Parathyroid adenoma (tissue), 2 donors: ENCODE results near the gene C2CD4D.

Experiments used
- H2AFZ ChIP-seq: fragments of 300-600 bp; sonication (generic); one replicate; pipeline ENCODE4 v1.7.0; 2017; ENCODE audit warnings: antibody characterized with exemption, mild to moderate bottlenecking
- H3K27ac ChIP-seq: fragments of 300-600 bp; sonication (generic); one replicate; pipeline ENCODE4 v1.7.0; 2017
- H3K27me3 ChIP-seq: fragments of 300-600 bp; sonication (generic); one replicate; pipeline ENCODE4 v1.7.0; 2017; ENCODE audit warnings: low read length; ENCODE audit not compliant: control insufficient read depth, insufficient read depth
- H3K36me3 ChIP-seq: fragments of 300-600 bp; sonication (generic); one replicate; pipeline ENCODE4 v1.7.0; 2017; ENCODE audit warnings: low read length; ENCODE audit not compliant: control insufficient read depth, insufficient read depth
- H3K4me1 ChIP-seq: fragments of 300-600 bp; sonication (generic); one replicate; pipeline ENCODE4 v1.7.0; 2017; ENCODE audit warnings: control low read depth
- H3K4me2 ChIP-seq: fragments of 300-600 bp; sonication (generic); one replicate; pipeline ENCODE4 v1.7.0; 2017; ENCODE audit warnings: low read length
- H3K4me3 ChIP-seq: fragments of 300-600 bp; sonication (generic); one replicate; pipeline ENCODE4 v1.7.0; 2017; ENCODE audit warnings: low read depth, low read length
- H3K79me2 ChIP-seq: fragments of 300-600 bp; sonication (generic); one replicate; pipeline ENCODE4 v1.7.0; 2017; ENCODE audit warnings: control low read depth
- H3K9ac ChIP-seq: fragments of 300-600 bp; sonication (generic); one replicate; pipeline ENCODE4 v1.7.0; 2017; ENCODE audit warnings: mild to moderate bottlenecking
- H3K9me3 ChIP-seq: fragments of 300-600 bp; sonication (generic); one replicate; pipeline ENCODE4 v1.7.0; 2017; ENCODE audit warnings: low read length; ENCODE audit not compliant: control insufficient read depth
- TF ChIP-seq, protein P1 (sequence below): fragments of 300-600 bp; sonication (generic); IDR thresholded peaks from one replicate; pipeline ENCODE4 v1.7.0; 2017; ENCODE audit warnings: antibody characterized with exemption, mild to moderate bottlenecking
- donor health status: primary hyperparathyroidism.

The C2CD4D gene

DNA sequence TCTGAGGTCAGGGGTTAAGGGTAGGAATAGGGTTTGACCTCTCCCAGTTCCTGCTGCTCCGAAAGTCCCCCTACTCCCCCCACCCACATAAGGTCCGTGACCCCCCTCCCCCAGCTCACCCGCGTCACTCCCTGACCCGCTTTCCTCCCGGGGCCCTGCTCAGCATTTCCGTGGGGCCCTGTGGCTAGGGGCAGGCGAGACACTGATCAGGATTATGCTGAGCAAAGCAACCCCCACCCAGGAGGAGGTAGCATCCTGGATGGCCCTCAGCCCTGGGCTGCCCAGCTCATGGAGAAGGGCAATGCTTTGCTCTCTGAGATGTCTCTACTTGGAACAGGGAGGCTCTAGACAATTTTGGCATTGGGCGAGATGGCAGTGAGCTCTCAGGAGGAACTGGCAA is 11.8 kb downstream of the C2CD4D start:
- Histone ChIP-seq H3K4me3 (no peak overlapping the region), H2AFZ (no peak overlapping the region), H3K9me3 (no peaks in the 10 kb centered on the region), H3K4me2 (no peak overlapping the region), H3K27me3 (no peaks in the 10 kb centered on the region), H3K4me1 (peaks cover 28% of the 10 kb centered on the region), H3K36me3 (no peaks in the 10 kb centered on the region), H3K9ac (no peak overlapping the region), H3K79me2 (no peaks in the 10 kb centered on the region), H3K27ac (no peak overlapping the region)
- TF ChIP-seq, protein P1, sequence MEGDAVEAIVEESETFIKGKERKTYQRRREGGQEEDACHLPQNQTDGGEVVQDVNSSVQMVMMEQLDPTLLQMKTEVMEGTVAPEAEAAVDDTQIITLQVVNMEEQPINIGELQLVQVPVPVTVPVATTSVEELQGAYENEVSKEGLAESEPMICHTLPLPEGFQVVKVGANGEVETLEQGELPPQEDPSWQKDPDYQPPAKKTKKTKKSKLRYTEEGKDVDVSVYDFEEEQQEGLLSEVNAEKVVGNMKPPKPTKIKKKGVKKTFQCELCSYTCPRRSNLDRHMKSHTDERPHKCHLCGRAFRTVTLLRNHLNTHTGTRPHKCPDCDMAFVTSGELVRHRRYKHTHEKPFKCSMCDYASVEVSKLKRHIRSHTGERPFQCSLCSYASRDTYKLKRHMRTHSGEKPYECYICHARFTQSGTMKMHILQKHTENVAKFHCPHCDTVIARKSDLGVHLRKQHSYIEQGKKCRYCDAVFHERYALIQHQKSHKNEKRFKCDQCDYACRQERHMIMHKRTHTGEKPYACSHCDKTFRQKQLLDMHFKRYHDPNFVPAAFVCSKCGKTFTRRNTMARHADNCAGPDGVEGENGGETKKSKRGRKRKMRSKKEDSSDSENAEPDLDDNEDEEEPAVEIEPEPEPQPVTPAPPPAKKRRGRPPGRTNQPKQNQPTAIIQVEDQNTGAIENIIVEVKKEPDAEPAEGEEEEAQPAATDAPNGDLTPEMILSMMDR, result no peak

DNA sequence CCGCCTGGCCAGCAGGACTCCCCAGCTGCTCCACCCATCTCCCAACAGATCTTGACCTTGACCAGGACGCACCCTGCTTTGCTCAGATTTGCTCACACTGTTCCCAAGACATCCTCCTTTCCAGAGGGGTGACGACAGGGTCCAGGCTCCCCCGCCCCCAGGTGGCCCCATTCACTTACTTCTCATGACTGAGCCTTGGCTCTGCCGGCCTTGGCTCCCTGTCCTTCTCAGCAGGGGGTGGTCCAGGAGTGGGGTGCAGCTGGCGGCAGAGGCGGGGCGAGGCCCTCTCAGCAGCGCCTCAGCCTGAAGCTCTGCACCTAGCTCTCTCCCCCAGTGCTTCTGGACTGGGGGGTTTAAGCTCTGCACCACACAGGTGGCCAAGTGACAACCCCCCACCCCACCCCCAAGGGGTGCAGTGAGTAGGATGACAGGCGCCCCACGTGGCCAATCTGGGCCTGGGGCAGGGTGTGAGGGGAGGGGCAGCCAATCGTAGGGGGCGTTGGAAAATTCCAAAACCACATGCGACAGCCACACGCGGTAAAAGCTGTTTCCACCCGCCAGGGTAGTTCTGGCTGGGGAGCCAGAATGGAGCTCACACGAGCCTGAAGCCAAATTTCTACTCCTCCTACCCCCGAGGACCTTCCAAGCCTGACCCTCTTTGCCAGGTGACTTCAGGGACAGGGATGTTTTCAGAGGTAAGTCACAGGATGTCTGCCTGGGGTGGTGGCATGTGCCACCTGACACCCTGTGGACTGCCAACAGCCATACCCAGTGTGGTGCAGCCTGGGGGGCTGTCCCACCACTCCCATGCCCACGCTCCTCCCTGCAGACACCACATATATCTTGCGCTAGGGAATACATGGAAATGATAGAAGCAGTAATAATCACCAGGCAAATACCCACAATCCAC is 13.6 kb downstream of the C2CD4D start:
- Histone ChIP-seq H3K27ac (no peak overlapping the region), H3K4me2 (no peak overlapping the region), H3K4me3 (no peak overlapping the region), H3K9ac (no peak overlapping the region), H3K4me1 (peaks cover 23% of the 10 kb centered on the region), H3K9me3 (no peaks in the 10 kb centered on the region), H3K27me3 (no peaks in the 10 kb centered on the region), H2AFZ (no peak overlapping the region), H3K36me3 (no peaks in the 10 kb centered on the region), H3K79me2 (no peaks in the 10 kb centered on the region)
- TF ChIP-seq, protein P1, result no peak

DNA sequence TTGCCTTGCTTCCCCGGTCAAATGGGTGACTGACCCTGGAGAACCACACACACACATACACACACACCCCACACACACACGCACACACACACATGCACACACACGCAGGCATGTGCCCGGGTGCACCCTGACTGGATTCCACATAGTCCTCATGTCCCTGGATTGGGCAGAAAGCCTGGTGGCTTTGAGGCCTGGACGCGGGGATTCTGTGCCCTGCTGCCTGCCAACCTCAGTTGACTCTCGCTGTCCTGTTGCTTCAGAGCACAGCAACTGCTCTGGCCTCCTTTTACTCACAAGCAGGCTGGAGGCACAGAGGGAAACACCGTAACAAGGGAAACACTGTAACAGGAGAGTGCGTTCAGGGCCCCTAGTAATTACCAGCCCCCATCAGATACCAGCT is 14.4 kb downstream of the C2CD4D start:
- H3K27ac ChIP-seq, result no peak overlapping the region
- H3K4me3 ChIP-seq, result no peak overlapping the region
- H3K27me3 ChIP-seq, result no peaks in the 10 kb centered on the region
- peaks cover 23% of the 10 kb centered on the region for H3K4me1 ChIP-seq
- no peaks in the 10 kb centered on the region for H3K36me3 ChIP-seq
- no peaks in the 10 kb centered on the region for H3K79me2 ChIP-seq
- no peaks in the 10 kb centered on the region for H3K9me3 ChIP-seq
- no peak overlapping the region for H3K4me2 ChIP-seq
- H3K9ac ChIP-seq, result no peak overlapping the region
- TF ChIP-seq, protein P1, result no peak
- H2AFZ ChIP-seq, result no peak overlapping the region

DNA sequence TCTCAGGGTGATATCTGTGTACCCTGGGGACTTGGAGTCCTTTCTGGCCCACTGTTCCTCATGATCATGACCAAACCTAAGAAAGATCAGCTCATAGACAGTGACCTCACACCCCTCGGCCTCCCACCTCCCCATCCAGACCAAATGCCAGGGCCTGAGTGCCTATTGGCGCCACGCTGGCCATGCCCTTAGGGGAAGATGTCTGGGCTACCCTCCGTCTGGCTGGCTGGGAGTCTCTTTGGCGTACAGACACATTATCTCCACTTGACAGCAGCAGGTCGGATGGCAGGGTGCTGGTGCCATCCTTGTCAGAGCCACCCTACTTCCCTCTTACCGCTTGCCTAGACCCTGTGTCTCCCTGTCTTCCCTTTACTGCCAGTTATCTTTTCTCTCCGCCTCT is 16.4 kb downstream of the C2CD4D start:
- Histone ChIP-seq H3K9ac (no peak overlapping the region), H3K4me1 (peaks cover 7% of the 10 kb centered on the region), H3K4me3 (no peak overlapping the region), H3K79me2 (peaks cover 2% of the 10 kb centered on the region), H3K27ac (no peak overlapping the region), H3K4me2 (no peak overlapping the region), H3K27me3 (no peaks in the 10 kb centered on the region), H3K36me3 (no peaks in the 10 kb centered on the region), H2AFZ (no peak overlapping the region), H3K9me3 (no peaks in the 10 kb centered on the region)
- TF ChIP-seq, protein P1, result no peak

DNA sequence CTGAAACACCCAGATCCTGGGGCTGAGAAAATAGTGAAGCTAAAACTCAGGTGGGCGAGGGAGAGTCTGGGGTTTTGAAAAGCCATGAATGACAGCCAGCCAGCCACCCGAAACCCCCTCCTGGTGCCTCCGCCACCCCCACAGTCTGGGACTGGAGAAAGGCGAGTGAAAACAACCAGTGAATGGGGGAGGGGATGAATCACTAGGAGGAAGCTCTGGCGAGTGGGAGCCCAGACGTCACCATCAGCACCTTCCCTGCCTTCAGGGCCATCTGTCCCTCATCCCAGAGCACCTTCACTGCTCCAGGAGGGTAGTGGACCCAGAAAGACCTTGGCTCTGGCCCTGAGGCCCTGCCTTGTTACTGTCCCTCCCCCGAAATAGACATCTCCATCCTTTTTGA is 17.2 kb downstream of the C2CD4D start:
- Histone ChIP-seq H3K9ac (no peak overlapping the region), H3K36me3 (no peaks in the 10 kb centered on the region), H3K79me2 (peaks cover 2% of the 10 kb centered on the region), H3K4me3 (no peak overlapping the region), H3K27ac (no peak overlapping the region), H3K4me2 (no peak overlapping the region), H3K9me3 (no peaks in the 10 kb centered on the region), H2AFZ (no peak overlapping the region), H3K4me1 (peaks cover 3% of the 10 kb centered on the region), H3K27me3 (no peaks in the 10 kb centered on the region)
- TF ChIP-seq, protein P1, result no peak
